Trophoblast cell (in vitro differentiated cells and primary cell): ENCODE results near the gene NUAK2.
"Not testable (repeated sequence)": the region's sequence is repeated elsewhere in the genome, so short reads cannot be mapped to it uniquely, and the experiment has no call there.

ENCODE experiments used
- DNase-seq, 2 donors: peaks; one replicate each; pipeline ENCODE4 v3.0.0-alpha.2; 2016
- H2AFZ ChIP-seq: 2 replicates; pipeline ENCODE4 v1.6.1; 2013; ENCODE audit warnings: low read length, moderate library complexity, mild to moderate bottlenecking; ENCODE audit not compliant: insufficient read depth, poor library complexity
- H2AK5ac ChIP-seq: 2 replicates; pipeline ENCODE4 v1.6.1; 2013; ENCODE audit warnings: mild to moderate bottlenecking, low read length
- H2BK120ac ChIP-seq: 2 replicates; pipeline ENCODE4 v1.6.1; 2013; ENCODE audit warnings: low read length, mild to moderate bottlenecking, moderate library complexity; ENCODE audit not compliant: insufficient read depth, poor library complexity
- H2BK12ac ChIP-seq: 2 replicates; pipeline ENCODE4 v1.6.1; 2013; ENCODE audit warnings: mild to moderate bottlenecking, low read length, moderate library complexity
- H2BK5ac ChIP-seq: 2 replicates; pipeline ENCODE4 v1.6.1; 2013; ENCODE audit warnings: low read length, low read depth, moderate library complexity, mild to moderate bottlenecking; ENCODE audit not compliant: poor library complexity
- H3K14ac ChIP-seq: 2 replicates; pipeline ENCODE4 v1.6.1; 2013; ENCODE audit warnings: mild to moderate bottlenecking, low read length
- H3K18ac ChIP-seq: 2 replicates; pipeline ENCODE4 v1.6.1; 2013; ENCODE audit warnings: mild to moderate bottlenecking, low read length
- H3K23ac ChIP-seq: 2 replicates; pipeline ENCODE4 v1.6.1; 2013; ENCODE audit warnings: low read length
- H3K27ac ChIP-seq: 2 replicates; pipeline ENCODE4 v1.5.1; 2013; ENCODE audit warnings: low read depth, mild to moderate bottlenecking, inconsistent platforms, low read length, moderate library complexity
- H3K27me3 ChIP-seq: 2 replicates; pipeline ENCODE4 v1.6.1; 2013; ENCODE audit warnings: inconsistent platforms, mild to moderate bottlenecking, low read length, moderate library complexity; ENCODE audit not compliant: insufficient read depth
- H3K36me3 ChIP-seq, 2 experiments: 1 replicate in 1 of 2; 2 replicates in 1 of 2; pipeline ENCODE4 v1.6.1; 2013; ENCODE audit warnings: low read length in 2 of 2, mild to moderate bottlenecking in 2 of 2, moderate library complexity in 1 of 2; ENCODE audit not compliant: insufficient read depth in 2 of 2, control insufficient read depth in 1 of 2
- H3K4ac ChIP-seq: 2 replicates; pipeline ENCODE4 v1.6.1; 2013; ENCODE audit warnings: low read depth, mild to moderate bottlenecking, low read length, moderate library complexity
- H3K4me1 ChIP-seq, 2 experiments: 1 replicate in 1 of 2; 2 replicates in 1 of 2; pipeline ENCODE4 v1.6.1; 2013; ENCODE audit warnings: low read length in 2 of 2, mild to moderate bottlenecking in 2 of 2, moderate library complexity in 1 of 2; ENCODE audit not compliant: insufficient read depth in 2 of 2, control insufficient read depth in 1 of 2
- H3K4me2 ChIP-seq: 2 replicates; pipeline ENCODE4 v1.6.1; 2013; ENCODE audit warnings: inconsistent platforms, mild to moderate bottlenecking, low read length, moderate library complexity
- H3K4me3 ChIP-seq: 2 replicates; pipeline ENCODE4 v1.5.1; 2013; ENCODE audit warnings: mild to moderate bottlenecking, low read depth, low read length, inconsistent platforms
- H3K79me1 ChIP-seq: one replicate; pipeline ENCODE4 v1.6.1; 2013; ENCODE audit warnings: low read length
- H3K79me2 ChIP-seq: 2 replicates; pipeline ENCODE4 v1.6.1; 2013; ENCODE audit warnings: low read length, mild to moderate bottlenecking; ENCODE audit not compliant: control insufficient read depth, insufficient read depth, poor library complexity
- H3K9ac ChIP-seq: 2 replicates; pipeline ENCODE4 v1.6.1; 2013; ENCODE audit warnings: mild to moderate bottlenecking, low read length
- H3K9me3 ChIP-seq: 2 replicates; pipeline ENCODE4 v1.6.1; 2013; ENCODE audit warnings: low read depth, mild to moderate bottlenecking, control low read depth, inconsistent platforms, low read length; ENCODE audit not compliant: insufficient read depth
- H4K12ac ChIP-seq: 2 replicates; pipeline ENCODE4 v1.6.1; 2013; ENCODE audit warnings: low read depth, mild to moderate bottlenecking, low read length, moderate library complexity
- H4K8ac ChIP-seq: 2 replicates; pipeline ENCODE4 v1.6.1; 2013; ENCODE audit warnings: low read depth, mild to moderate bottlenecking, low read length, moderate library complexity
- H4K91ac ChIP-seq: one replicate; pipeline ENCODE4 v1.6.1; 2013; ENCODE audit warnings: low read depth, mild to moderate bottlenecking, low read length, moderate library complexity
- WGBS: extraction: QIAGEN DNeasy Blood & Tissue Kit; methylation state at CpG from one replicate; pipeline ENCODE4 v1.1.7; 2013; ENCODE audit warnings: missing lambda C conversion rate; ENCODE audit not compliant: insufficient read length, insufficient coverage; ENCODE audit errors: extremely low coverage; 5-methylcytosine and 5-hydroxymethylcytosine counted together

NUAK2 gene

GRCh38 chr1:205365945-205366463, 44.5 kb upstream of the NUAK2 start:
- H3K79me1 ChIP-seq = no peaks in the 10 kb centered on the region
- H3K4me1 ChIP-seq = no peaks in the 10 kb centered on the region

GRCh38 chr1:205365086-205365485, 43.5 kb upstream of the NUAK2 start:
- H3K23ac ChIP-seq, H3K79me1 ChIP-seq, H2BK120ac ChIP-seq, H3K4me3 ChIP-seq, H4K12ac ChIP-seq, H3K18ac ChIP-seq, H3K4ac ChIP-seq, H3K4me1 ChIP-seq, H3K27me3 ChIP-seq, H4K8ac ChIP-seq, DNase-seq, H3K27ac ChIP-seq, H3K9ac ChIP-seq, H2AFZ ChIP-seq, H2AK5ac ChIP-seq, H4K91ac ChIP-seq, H3K79me2 ChIP-seq, H3K36me3 ChIP-seq, H2BK5ac ChIP-seq, H3K14ac ChIP-seq, H3K4me2 ChIP-seq, H2BK12ac ChIP-seq, H3K9me3 ChIP-seq: not testable (repeated sequence)
- no CpG with 5 or more reads among the region's 8 CpGs for whole genome bisulfite sequencing

More at GRCh38 chr1:205365945-205366463, 44.5 kb upstream of the NUAK2 start:
- H3K79me2 ChIP-seq = no peaks in the 10 kb centered on the region
- H3K27ac ChIP-seq = no peak overlapping the region
- H4K12ac ChIP-seq = no peak overlapping the region
- H3K23ac ChIP-seq = no peak overlapping the region
- H3K4me3 ChIP-seq = no peak overlapping the region
- no peak overlapping the region for H2AK5ac ChIP-seq
- no peak overlapping the region for H4K8ac ChIP-seq
- no peak overlapping the region for H2BK5ac ChIP-seq
- no peak overlapping the region for H3K4me2 ChIP-seq
- H3K9ac ChIP-seq = no peak overlapping the region
- H3K36me3 ChIP-seq = no peaks in the 10 kb centered on the region
- H3K14ac ChIP-seq = no peak overlapping the region
- WGBS = no CpG with 5 or more reads among the region's 8 CpGs
- H2BK120ac ChIP-seq = no peak overlapping the region
- no peaks in the 10 kb centered on the region for H3K9me3 ChIP-seq
- H3K18ac ChIP-seq = no peak overlapping the region
- H4K91ac ChIP-seq = no peak overlapping the region
- no peaks in the 10 kb centered on the region for H3K27me3 ChIP-seq
- DNase-seq = no peak
- H2BK12ac ChIP-seq = no peak overlapping the region
- H2AFZ ChIP-seq = no peak overlapping the region
- H3K4ac ChIP-seq = no peak overlapping the region

- no peak overlapping the region for H2BK12ac ChIP-seq
- H3K9ac ChIP-seq = no peak overlapping the region
- no peak overlapping the region for H4K12ac ChIP-seq
- H2AFZ ChIP-seq = no peak overlapping the region
- no peaks in the 10 kb centered on the region for H3K4me1 ChIP-seq
- H2AK5ac ChIP-seq = no peak overlapping the region
- H3K79me1 ChIP-seq = no peaks in the 10 kb centered on the region
- no peaks in the 10 kb centered on the region for H3K9me3 ChIP-seq
- H3K36me3 ChIP-seq = no peaks in the 10 kb centered on the region
- H3K4ac ChIP-seq = no peak overlapping the region
- no peak overlapping the region for H3K4me2 ChIP-seq
- no peak overlapping the region for H3K4me3 ChIP-seq
- H3K18ac ChIP-seq = no peak overlapping the region
- H4K8ac ChIP-seq = no peak overlapping the region
- no peak overlapping the region for H3K27ac ChIP-seq
- no CpG with 5 or more reads among the region's 4 CpGs for WGBS
- no peak for DNase-seq
- no peak overlapping the region for H2BK120ac ChIP-seq
- H3K27me3 ChIP-seq = no peaks in the 10 kb centered on the region
- no peaks in the 10 kb centered on the region for H3K79me2 ChIP-seq
- no peak overlapping the region for H3K14ac ChIP-seq
- H2BK5ac ChIP-seq = no peak overlapping the region
- no peak overlapping the region for H3K23ac ChIP-seq
- no peak overlapping the region for H4K91ac ChIP-seq
Measured at GRCh38 chr1:205360891-205361290, 39.3 kb upstream of the NUAK2 start.

GRCh38 chr1:205359771-205360565, 38.4 kb upstream of the NUAK2 start:
- Histone ChIP-seq H2BK5ac (no peak overlapping the region), H3K4me1 (no peaks in the 10 kb centered on the region), H2AFZ (no peak overlapping the region), H3K4ac (no peak overlapping the region), H3K9me3 (no peaks in the 10 kb centered on the region), H3K4me2 (no peak overlapping the region), H4K8ac (no peak overlapping the region), H2BK12ac (no peak overlapping the region), H3K79me2 (no peaks in the 10 kb centered on the region), H3K36me3 (no peaks in the 10 kb centered on the region), H4K12ac (no peak overlapping the region), H4K91ac (no peak overlapping the region), H2AK5ac (no peak overlapping the region), H3K18ac (no peak overlapping the region), H3K27ac (no peak overlapping the region), H2BK120ac (peak overlapping the region; percentile 6), H3K27me3 (no peaks in the 10 kb centered on the region), H3K9ac (no peak overlapping the region), H3K23ac (no peak overlapping the region), H3K79me1 (no peaks in the 10 kb centered on the region), H3K14ac (no peak overlapping the region), H3K4me3 (no peak overlapping the region)
- DNase-seq = no peak
- WGBS = no CpG with 5 or more reads among the region's 11 CpGs
